ENCODE data around the gene HRG.
"Not testable (repeated sequence)": the region's sequence is repeated elsewhere in the genome, so short reads cannot be mapped to it uniquely, and the experiment has no call there.

HRG gene

GRCh38 chr3:186687120-186687651, 21.4 kb downstream of the HRG start:
- Histone ChIP-seq H3K36me3 (no peaks in the 10 kb centered on the region), H3K27ac (no peak overlapping the region), H3K4me3 (ENCODE audit: low read depth, low read length) (no peak overlapping the region), H3K9me3 (ENCODE audit: severe bottlenecking) (peaks cover 3% of the 10 kb centered on the region), H3K27me3 (ENCODE audit: insufficient read depth, low read depth, severe bottlenecking) (peaks cover 11% of the 10 kb centered on the region)
- TF ChIP-seq CTCF (IDR thresholded peaks at IDR 0.05; ENCODE audit: low read depth, low read length) = no peak
- no peak for DNase-seq

GRCh38 chr3:186690304-186690703, 24.5 kb downstream of the HRG start:
- not testable (repeated sequence) for DNase-seq, H3K27ac ChIP-seq

GRCh38 chr3:186691676-186692075, 25.9 kb downstream of the HRG start:
- no peaks in the 10 kb centered on the region for H3K9me3 ChIP-seq (ENCODE audit: severe bottlenecking)
- no peak for DNase-seq
- no peak overlapping the region for H3K4me3 ChIP-seq (ENCODE audit: low read depth, low read length)
- no peak for TF ChIP-seq CTCF (IDR thresholded peaks at IDR 0.05; ENCODE audit: low read depth, low read length)
- peaks cover 8% of the 10 kb centered on the region for H3K27me3 ChIP-seq (ENCODE audit: insufficient read depth, low read depth, severe bottlenecking)
- H3K36me3 ChIP-seq = no peaks in the 10 kb centered on the region
- H3K27ac ChIP-seq = no peak overlapping the region

More at GRCh38 chr3:186690304-186690703, 24.5 kb downstream of the HRG start:
- H3K27me3 ChIP-seq (ENCODE audit: insufficient read depth, low read depth, severe bottlenecking) = peaks cover 13% of the 10 kb centered on the region
- H3K4me3 ChIP-seq (ENCODE audit: low read depth, low read length); H3K36me3 ChIP-seq; H3K9me3 ChIP-seq (ENCODE audit: severe bottlenecking): not testable (repeated sequence)

GRCh38 chr3:186693843-186694242, 28.0 kb downstream of the HRG start:
- no peak for TF ChIP-seq CTCF (IDR thresholded peaks at IDR 0.05; ENCODE audit: low read depth, low read length)
- H3K27ac ChIP-seq = no peak overlapping the region
- no peaks in the 10 kb centered on the region for H3K36me3 ChIP-seq
- H3K27me3 ChIP-seq (ENCODE audit: insufficient read depth, low read depth, severe bottlenecking) = peaks cover 10% of the 10 kb centered on the region
- no peak overlapping the region for H3K4me3 ChIP-seq (ENCODE audit: low read depth, low read length)
- DNase-seq = no peak
- no peaks in the 10 kb centered on the region for H3K9me3 ChIP-seq (ENCODE audit: severe bottlenecking)

GRCh38 chr3:186694288-186695032, 28.6 kb downstream of the HRG start:
- Histone ChIP-seq H3K27me3 (ENCODE audit: insufficient read depth, low read depth, severe bottlenecking) (peaks cover 10% of the 10 kb centered on the region), H3K4me3 (ENCODE audit: low read depth, low read length) (no peak overlapping the region)
- DNase-seq = no peak

GRCh38 chr3:186696522-186696921, 30.7 kb downstream of the HRG start:
- Histone ChIP-seq H3K4me3 (ENCODE audit: low read depth, low read length) (no peak overlapping the region), H3K27ac (no peak overlapping the region), H3K9me3 (ENCODE audit: severe bottlenecking) (no peaks in the 10 kb centered on the region), H3K27me3 (ENCODE audit: insufficient read depth, low read depth, severe bottlenecking) (peaks cover 12% of the 10 kb centered on the region), H3K36me3 (no peaks in the 10 kb centered on the region)
- DNase-seq = no peak
- no peak for TF ChIP-seq CTCF (IDR thresholded peaks at IDR 0.05; ENCODE audit: low read depth, low read length)

More at GRCh38 chr3:186694288-186695032, 28.6 kb downstream of the HRG start:
- Histone ChIP-seq H3K36me3 (no peaks in the 10 kb centered on the region), H3K27ac (no peak overlapping the region), H3K9me3 (ENCODE audit: severe bottlenecking) (no peaks in the 10 kb centered on the region)
- TF ChIP-seq CTCF (IDR thresholded peaks at IDR 0.05; ENCODE audit: low read depth, low read length) = no peak

All from WERI-Rb-1 (cell line).